Measurements from ENCODE around the gene MYD88.

MYD88 gene

GRCh38 chr3:38140326-38141172 is 2.1 kb downstream of the MYD88 start:
- Histone ChIP-seq H3K9me3 (no peaks in the 10 kb centered on the region), H3K4me1 (no peaks in the 10 kb centered on the region), H3K4me3 (ENCODE audit: low read depth, low read length) (no peak overlapping the region), H3K27me3 (no peaks in the 10 kb centered on the region), H3K36me3 (no peaks in the 10 kb centered on the region)
- DNase-seq, result no peak
- TF ChIP-seq CTCF (IDR thresholded peaks at IDR 0.05; ENCODE audit: low read depth, low read length), result no peak

- Histone ChIP-seq H3K4me3 (ENCODE audit: low read depth, low read length) (no peak overlapping the region), H3K36me3 (no peaks in the 10 kb centered on the region), H3K4me1 (no peaks in the 10 kb centered on the region), H3K27me3 (no peaks in the 10 kb centered on the region), H3K9me3 (no peaks in the 10 kb centered on the region)
- TF ChIP-seq CTCF (IDR thresholded peaks at IDR 0.05; ENCODE audit: low read depth, low read length), result no peak
- DNase-seq, result no peak
Observed at GRCh38 chr3:38141173-38141951, 2.9 kb downstream of the MYD88 start.

GRCh38 chr3:38141952-38142273 is 3.5 kb downstream of the MYD88 start:
- no peak for TF ChIP-seq CTCF (IDR thresholded peaks at IDR 0.05; ENCODE audit: low read depth, low read length)
- no peaks in the 10 kb centered on the region for H3K9me3 ChIP-seq
- no peak overlapping the region for H3K4me3 ChIP-seq (ENCODE audit: low read depth, low read length)
- no peak for DNase-seq
- no peaks in the 10 kb centered on the region for H3K4me1 ChIP-seq
- H3K36me3 ChIP-seq, result no peaks in the 10 kb centered on the region
- H3K27me3 ChIP-seq, result no peaks in the 10 kb centered on the region

- no peaks in the 10 kb centered on the region for H3K4me1 ChIP-seq
- no peak for TF ChIP-seq CTCF (IDR thresholded peaks at IDR 0.05; ENCODE audit: low read depth, low read length)
- no peaks in the 10 kb centered on the region for H3K27me3 ChIP-seq
- no peaks in the 10 kb centered on the region for H3K36me3 ChIP-seq
- H3K9me3 ChIP-seq, result no peaks in the 10 kb centered on the region
- no peak for DNase-seq
- no peak overlapping the region for H3K4me3 ChIP-seq (ENCODE audit: low read depth, low read length)
Observed at GRCh38 chr3:38142959-38143358, 4.5 kb downstream of the MYD88 start.

GRCh38 chr3:38143511-38143910 is 5.0 kb downstream of the MYD88 start:
- no peak for TF ChIP-seq CTCF (IDR thresholded peaks at IDR 0.05; ENCODE audit: low read depth, low read length)
- Histone ChIP-seq H3K36me3 (no peaks in the 10 kb centered on the region), H3K4me1 (no peaks in the 10 kb centered on the region), H3K27me3 (no peaks in the 10 kb centered on the region), H3K4me3 (ENCODE audit: low read depth, low read length) (no peak overlapping the region), H3K9me3 (no peaks in the 10 kb centered on the region)
- no peak for DNase-seq

- H3K9me3 ChIP-seq, result no peaks in the 10 kb centered on the region
- H3K4me1 ChIP-seq, result no peaks in the 10 kb centered on the region
- no peaks in the 10 kb centered on the region for H3K27me3 ChIP-seq
- H3K4me3 ChIP-seq (ENCODE audit: low read depth, low read length), result no peak overlapping the region
- DNase-seq, result no peak
- no peak for TF ChIP-seq CTCF (IDR thresholded peaks at IDR 0.05; ENCODE audit: low read depth, low read length)
- H3K36me3 ChIP-seq, result no peaks in the 10 kb centered on the region
Observed at GRCh38 chr3:38146504-38146903, 8.0 kb downstream of the MYD88 start.

All from BE2C (cell line).